Liver (tissue), 3 donors: Measurements from ENCODE around the gene EFEMP2.

Experiments used
- ATF3 ChIP-seq: IDR thresholded peaks from 2 replicates; pipeline ENCODE4 v1.6.1; 2016; ENCODE audit warnings: antibody characterized with exemption
- CTCF ChIP-seq: fragments of 150-350 bp; IDR thresholded peaks from 2 replicates; pipeline ENCODE4 v1.5.1; 2017; ENCODE audit warnings: improper control_type of control experiment, low read depth, low read length; ENCODE audit not compliant: missing input control
- EGR1 ChIP-seq, 2 donors: IDR thresholded peaks; 2 replicates each; pipeline ENCODE4 v1.6.1; 2016 to 2018; ENCODE audit warnings: antibody characterized with exemption in 2 of 2, low read depth in 2 of 2
- FOXA1 ChIP-seq: IDR thresholded peaks from 2 replicates; pipeline ENCODE4 v1.6.1; 2016; ENCODE audit warnings: antibody characterized with exemption
- FOXA2 ChIP-seq: IDR thresholded peaks from 2 replicates; pipeline ENCODE4 v1.6.1; 2016; ENCODE audit warnings: antibody characterized with exemption
- GABPA ChIP-seq, 2 donors: IDR thresholded peaks in 1 of 2; conservative IDR thresholded peaks in 1 of 2; 2 replicates each; pipeline ENCODE4 v1.6.1; 2016; ENCODE audit warnings: antibody characterized with exemption in 2 of 2, mild to moderate bottlenecking in 1 of 2, moderate library complexity in 1 of 2
- JUND ChIP-seq, 2 donors: IDR thresholded peaks; 2 replicates each; pipeline ENCODE4 v1.6.1; 2016; ENCODE audit warnings: antibody characterized with exemption in 2 of 2
- MAX ChIP-seq: IDR thresholded peaks from 2 replicates; pipeline ENCODE4 v1.6.1; 2016; ENCODE audit warnings: antibody characterized with exemption
- REST ChIP-seq: IDR thresholded peaks from 2 replicates; pipeline ENCODE4 v1.6.1; 2016; ENCODE audit warnings: antibody characterized with exemption, mild to moderate bottlenecking
- RXRA ChIP-seq, 2 donors: IDR thresholded peaks; 2 replicates each; pipeline ENCODE4 v1.6.1; 2017 to 2018; ENCODE audit warnings: antibody characterized with exemption in 2 of 2, mild to moderate bottlenecking in 1 of 2
- SP1 ChIP-seq: IDR thresholded peaks from 2 replicates; pipeline ENCODE4 v1.6.1; 2018; ENCODE audit warnings: antibody characterized with exemption, mild to moderate bottlenecking
- TAF1 ChIP-seq: conservative IDR thresholded peaks from 2 replicates; pipeline ENCODE4 v1.6.1; 2016; ENCODE audit warnings: antibody characterized with exemption, mild to moderate bottlenecking
- YY1 ChIP-seq: IDR thresholded peaks from 2 replicates; pipeline ENCODE4 v1.6.1; 2016; ENCODE audit warnings: antibody characterized with exemption, mild to moderate bottlenecking
- ZBTB33 ChIP-seq: IDR thresholded peaks from 2 replicates; pipeline ENCODE4 v1.6.1; 2016; ENCODE audit warnings: antibody characterized with exemption
- donor health status: healthy.
- donor health status: healthy.

- TF ChIP-seq CTCF (no peak), JUND (IDR thresholded peaks at IDR 0.05) (no peak), MAX (no peak), YY1 (no peak), RXRA (IDR thresholded peaks at IDR 0.05) (no peak), ATF3 (no peak), GABPA (IDR thresholded peaks at IDR 0.05 in 1 of 2, conservative IDR thresholded peaks at IDR 0.05 in 1 of 2) (no peak), REST (no peak), EGR1 (IDR thresholded peaks at IDR 0.05; ENCODE audit: low read depth in 2 of 2) (no peak), FOXA1 (no peak), ZBTB33 (no peak), FOXA2 (no peak), TAF1 (no peak), SP1 (no peak)
These were observed 20.6 kb downstream of the EFEMP2 start for GRCh38 chr11:65851811-65852507.
